WTC11 (cell line): ENCODE results near the gene SCAF4. TPM values are rescaled to one million over a fixed set of nuclear protein-coding genes. Genes with fewer than 3 reads are reported as not detected.

Experiments
- ATAC-seq: fragments of 200-7000 bp; cut with Tn5 transposase; 2 replicates; pipeline ENCODE4 v1.10.0; 2021; ENCODE audit warnings: mild to moderate bottlenecking, moderate library complexity
- CTCF ChIA-PET: fragments of 300-600 bp; sonication (Branson Sonifier 250); formaldehyde crosslinking; loops from one replicate; lab custom pipeline; 2021; ENCODE audit warnings: antibody characterized with exemption; lab: Charles Lee
- POLR2A ChIA-PET: fragments of 350-600 bp; sonication (Branson Sonifier 250); formaldehyde crosslinking; loops from one replicate; lab custom pipeline; 2021; ENCODE audit warnings: antibody characterized with exemption; lab: Charles Lee
- DNase-seq: peaks from one replicate; pipeline ENCODE4 v3.0.0; 2021; ENCODE audit warnings: low spot score
- H3K27ac Mint-ChIP-seq: 2 replicates; pipeline ENCODE4 v1.8.0; 2021; ENCODE audit warnings: mixed read lengths
- H3K27me3 Mint-ChIP-seq: 2 replicates; pipeline ENCODE4 v1.8.0; 2021; ENCODE audit warnings: low read depth, mild to moderate bottlenecking, moderate library complexity, mixed read lengths
- H3K36me3 Mint-ChIP-seq: 2 replicates; pipeline ENCODE4 v1.8.0; 2021; ENCODE audit warnings: mixed read lengths
- H3K4me1 Mint-ChIP-seq: 2 replicates; pipeline ENCODE4 v1.8.0; 2022; ENCODE audit warnings: mixed read lengths
- H3K4me3 Mint-ChIP-seq: 2 replicates; pipeline ENCODE4 v1.8.0; 2021; ENCODE audit warnings: mild to moderate bottlenecking, moderate library complexity, mixed read lengths
- H3K9me3 Mint-ChIP-seq: 2 replicates; pipeline ENCODE4 v1.8.0; 2021; ENCODE audit warnings: mixed read lengths
- ATF6 ChIP-seq: sonication (generic); formaldehyde crosslinking; IDR thresholded peaks from 2 replicates; pipeline ENCODE4 v1.8.1; 2023; ENCODE audit warnings: mild to moderate bottlenecking, missing genetic modification reagents
- CBFB ChIP-seq: sonication (generic); formaldehyde crosslinking; IDR thresholded peaks from 2 replicates; pipeline ENCODE4 v1.8.1; 2022; ENCODE audit warnings: mild to moderate bottlenecking, low read depth, missing genetic modification reagents
- CREB1 ChIP-seq: sonication (generic); formaldehyde crosslinking; IDR thresholded peaks from 2 replicates; pipeline ENCODE4 v1.8.0; 2023; ENCODE audit warnings: mild to moderate bottlenecking, missing genetic modification reagents
- EMX1 ChIP-seq: fragments of 250-450 bp; sonication (Bioruptor Pico); IDR thresholded peaks from 2 replicates; pipeline ENCODE4 v1.8.0; 2021; ENCODE audit warnings: mild to moderate bottlenecking
- GABPB1 ChIP-seq: sonication (generic); formaldehyde crosslinking; IDR thresholded peaks from 2 replicates; pipeline ENCODE4 v1.8.1; 2023; ENCODE audit warnings: mild to moderate bottlenecking, missing genetic modification reagents
- NFATC4 ChIP-seq: fragments of 250-450 bp; sonication (Bioruptor Pico); IDR thresholded peaks from 2 replicates; pipeline ENCODE4 v1.9.0; 2021; ENCODE audit warnings: mild to moderate bottlenecking
- PREB ChIP-seq: sonication (generic); formaldehyde crosslinking; IDR thresholded peaks from 2 replicates; pipeline ENCODE4 v1.8.1; 2022; ENCODE audit warnings: mild to moderate bottlenecking, missing genetic modification reagents, moderate library complexity, borderline replicate concordance
- RELA ChIP-seq: sonication (generic); formaldehyde crosslinking; IDR thresholded peaks from 2 replicates; pipeline ENCODE4 v1.8.1; 2022; ENCODE audit warnings: missing genetic modification reagents, mild to moderate bottlenecking, borderline replicate concordance
- RORB ChIP-seq: fragments of 250-450 bp; sonication (Bioruptor Pico); IDR thresholded peaks from 2 replicates; pipeline ENCODE4 v1.9.0; 2021; ENCODE audit warnings: mild to moderate bottlenecking
- SMAD4 ChIP-seq: sonication (generic); formaldehyde crosslinking; IDR thresholded peaks from 2 replicates; pipeline ENCODE4 v1.8.0; 2022; ENCODE audit warnings: mild to moderate bottlenecking, missing genetic modification reagents
- SOX15 ChIP-seq: fragments of 250-450 bp; sonication (Bioruptor Pico); IDR thresholded peaks from 2 replicates; pipeline ENCODE4 v1.9.0; 2021; ENCODE audit warnings: mild to moderate bottlenecking
- TCF7 ChIP-seq: sonication (generic); formaldehyde crosslinking; IDR thresholded peaks from 2 replicates; pipeline ENCODE4 v1.8.0; 2022; ENCODE audit warnings: mild to moderate bottlenecking, low read depth, missing genetic modification reagents, moderate library complexity
- TP53 ChIP-seq: sonication (generic); formaldehyde crosslinking; IDR thresholded peaks from 2 replicates; pipeline ENCODE4 v1.8.1; 2023; ENCODE audit warnings: mild to moderate bottlenecking, missing genetic modification reagents
- ZNF219 ChIP-seq: sonication (generic); formaldehyde crosslinking; IDR thresholded peaks from 2 replicates; pipeline ENCODE4 v1.8.0; 2023; ENCODE audit warnings: missing genetic modification reagents, mild to moderate bottlenecking, borderline replicate concordance
- ZNF317 ChIP-seq: sonication (generic); formaldehyde crosslinking; IDR thresholded peaks from 2 replicates; pipeline ENCODE4 v1.8.1; 2023; ENCODE audit warnings: low read depth, mild to moderate bottlenecking, moderate library complexity, missing genetic modification reagents, borderline replicate concordance
- ZNF396 ChIP-seq: fragments of 250-450 bp; sonication (Bioruptor Pico); IDR thresholded peaks from 2 replicates; pipeline ENCODE4 v1.8.0; 2021; ENCODE audit warnings: mild to moderate bottlenecking, moderate library complexity, borderline replicate concordance
- ZNF532 ChIP-seq: fragments of 250-450 bp; sonication (Bioruptor Pico); IDR thresholded peaks from 2 replicates; pipeline ENCODE4 v1.9.0; 2021; ENCODE audit warnings: mild to moderate bottlenecking, borderline replicate concordance
- ZNF671 ChIP-seq: fragments of 250-450 bp; sonication (Bioruptor Pico); IDR thresholded peaks from 2 replicates; pipeline ENCODE4 v1.8.0; 2021; ENCODE audit warnings: mild to moderate bottlenecking
- total RNA-seq: library from RNA; stranded (reverse); gene quantifications from 3 replicates; pipeline ENCODE4 v1.2.3, GENCODE V29; 2021

SCAF4 gene
- total RNA-seq, 1 experiment from 2014 or later: 54.0 TPM

- Mint-ChIP-seq H3K4me1 (no peaks in the 10 kb centered on the region), H3K27me3 (no peaks in the 10 kb centered on the region), H3K36me3 (peaks cover 76% of the 10 kb centered on the region), H3K4me3 (no peak overlapping the region), H3K27ac (no peak overlapping the region), H3K9me3 (no peaks in the 10 kb centered on the region)
- ChIA-PET POLR2A (no interaction called here), CTCF (interaction anchor here (1.0 kb wide), 1 partner anchor 13 kb away, joined by 3 read pairs; no protein-coding TSS in a partner anchor)
- TF ChIP-seq TCF7 (CRISPR knock-in tag): no peak
- no peak for TF ChIP-seq RORB
- TF ChIP-seq CBFB (CRISPR knock-in tag): no peak
- no peak for TF ChIP-seq ZNF532 (CRISPR knock-in tag)
- TF ChIP-seq TP53 (CRISPR knock-in tag): no peak
- TF ChIP-seq ZNF317 (CRISPR knock-in tag): no peak
- no peak for TF ChIP-seq GABPB1 (CRISPR knock-in tag)
- TF ChIP-seq ZNF671 (CRISPR knock-in tag): no peak
- no peak for TF ChIP-seq NFATC4 (CRISPR knock-in tag)
- TF ChIP-seq CREB1: no peak
- TF ChIP-seq ZNF396 (CRISPR knock-in tag): no peak
- no peak for TF ChIP-seq PREB (CRISPR knock-in tag)
- no peak for TF ChIP-seq SMAD4 (CRISPR knock-in tag)
- no peak for TF ChIP-seq ATF6 (CRISPR knock-in tag)
- DNase-seq (no peak), ATAC-seq (no peak)
These were observed 38.7 kb downstream of the SCAF4 start for GRCh38 chr21:31693222-31693621.

- POLR2A ChIA-PET: interaction anchor here (0.7 kb wide), 1 partner anchor 88 kb away, joined by 6 read pairs; no protein-coding TSS in a partner anchor
- TF ChIP-seq RELA (CRISPR knock-in tag) (no peak), SOX15 (CRISPR knock-in tag) (no peak), ZNF219 (no peak), ZNF671 (CRISPR knock-in tag) (no peak), EMX1 (no peak)
- TF ChIP-seq, all 79 proteins: peak for 0
- no peaks in the 10 kb centered on the region for H3K4me1 Mint-ChIP-seq
- no peak overlapping the region for H3K4me3 Mint-ChIP-seq
- no peak overlapping the region for H3K27ac Mint-ChIP-seq
- ATAC-seq (no peak), DNase-seq (no peak)
- peaks cover 78% of the 10 kb centered on the region for H3K36me3 Mint-ChIP-seq
- CTCF ChIA-PET: no interaction called here
- no peaks in the 10 kb centered on the region for H3K9me3 Mint-ChIP-seq
- H3K27me3 Mint-ChIP-seq: no peaks in the 10 kb centered on the region
These were observed 43.1 kb downstream of the SCAF4 start for GRCh38 chr21:31688603-31689368.
